DOHH2 (cell line): ENCODE results near the gene FAM177B.

Source experiments
- H3F3A ChIP-seq: fragments of 200-600 bp; sonication (generic), shearing (Covaris generic); 2 replicates; pipeline ENCODE4 v1.6.0; 2016; ENCODE audit warnings: antibody characterized with exemption, mild to moderate bottlenecking; ENCODE audit not compliant: control insufficient read depth, insufficient read depth
- H3K27ac ChIP-seq: fragments of 200-600 bp; sonication (generic); 2 replicates; pipeline ENCODE4 v1.5.1; 2014; ENCODE audit warnings: low read depth, mild to moderate bottlenecking, low read length, moderate library complexity
- H3K27me3 ChIP-seq: fragments of 200-600 bp; sonication (generic); 2 replicates; pipeline ENCODE4 v1.6.1; 2014; ENCODE audit warnings: mild to moderate bottlenecking, low read length, mixed read lengths; ENCODE audit not compliant: control insufficient read depth
- H3K36me3 ChIP-seq: fragments of 200-600 bp; sonication (generic); 2 replicates; pipeline ENCODE4 v1.6.1; 2014; ENCODE audit warnings: mild to moderate bottlenecking, low read length, moderate library complexity, mixed read lengths; ENCODE audit not compliant: control insufficient read depth
- H3K4me1 ChIP-seq: fragments of 200-600 bp; sonication (generic); 2 replicates; pipeline ENCODE4 v1.6.1; 2014; ENCODE audit warnings: mild to moderate bottlenecking, low read length, mixed read lengths; ENCODE audit not compliant: control insufficient read depth
- H3K4me2 ChIP-seq: fragments of 200-600 bp; sonication (generic); 2 replicates; pipeline ENCODE4 v1.6.0; 2014; ENCODE audit warnings: mild to moderate bottlenecking, low read length, moderate library complexity
- H3K4me3 ChIP-seq: fragments of 200-600 bp; sonication (generic); 2 replicates; pipeline ENCODE4 v1.5.1; 2014; ENCODE audit warnings: mild to moderate bottlenecking, low read length, mixed read lengths
- H3K79me2 ChIP-seq: fragments of 200-600 bp; sonication (generic); 2 replicates; pipeline ENCODE4 v1.6.1; 2014; ENCODE audit warnings: mild to moderate bottlenecking, low read length, mixed read lengths; ENCODE audit not compliant: control insufficient read depth
- H3K9me2 ChIP-seq: fragments of 200-600 bp; sonication (generic); replicated peaks from 2 replicates; pipeline ENCODE4 v1.6.1; 2014; ENCODE audit warnings: mild to moderate bottlenecking, low read length, mixed read lengths; ENCODE audit not compliant: control insufficient read depth
- H3K9me3 ChIP-seq: fragments of 200-600 bp; sonication (generic); 2 replicates; pipeline ENCODE4 v1.6.1; 2014; ENCODE audit warnings: antibody characterized with exemption, low read length, mixed read lengths; ENCODE audit not compliant: control insufficient read depth, insufficient read depth
- H4K20me1 ChIP-seq: fragments of 200-600 bp; sonication (generic); 2 replicates; pipeline ENCODE4 v1.6.0; 2014; ENCODE audit warnings: low read depth, mild to moderate bottlenecking, antibody characterized with exemption, low read length, moderate library complexity; ENCODE audit not compliant: control insufficient read depth, insufficient read depth
- CTCF ChIP-seq: fragments of 200-600 bp; sonication (generic); IDR thresholded peaks from one replicate; pipeline ENCODE4 v1.5.1; 2014; ENCODE audit warnings: antibody characterized with exemption, mild to moderate bottlenecking, low read depth, low read length; ENCODE audit not compliant: poor library complexity, severe bottlenecking
- EZH2phosphoT487 ChIP-seq: fragments of 200-600 bp; sonication (generic); IDR thresholded peaks from 2 replicates; pipeline ENCODE4 v1.6.1; 2017; ENCODE audit warnings: borderline replicate concordance, mild to moderate bottlenecking, antibody characterized with exemption, low read length, moderate library complexity, mixed read lengths

Gene FAM177B

GRCh38 chr1:222728746-222729145 is 8.3 kb upstream of the FAM177B start:
- Histone ChIP-seq H3K9me3 (no peaks in the 10 kb centered on the region), H3K4me3 (no peak overlapping the region), H3F3A (peaks cover 23% of the 10 kb centered on the region), H3K36me3 (peaks cover 74% of the 10 kb centered on the region), H4K20me1 (no peaks in the 10 kb centered on the region), H3K27ac (no peak overlapping the region), H3K27me3 (no peaks in the 10 kb centered on the region), H3K4me2 (no peak overlapping the region), H3K9me2 (no peaks in the 10 kb centered on the region), H3K79me2 (no peaks in the 10 kb centered on the region), H3K4me1 (peaks cover 42% of the 10 kb centered on the region)
- TF ChIP-seq CTCF = no peak
- TF ChIP-seq EZH2phosphoT487 = no peak

DNA sequence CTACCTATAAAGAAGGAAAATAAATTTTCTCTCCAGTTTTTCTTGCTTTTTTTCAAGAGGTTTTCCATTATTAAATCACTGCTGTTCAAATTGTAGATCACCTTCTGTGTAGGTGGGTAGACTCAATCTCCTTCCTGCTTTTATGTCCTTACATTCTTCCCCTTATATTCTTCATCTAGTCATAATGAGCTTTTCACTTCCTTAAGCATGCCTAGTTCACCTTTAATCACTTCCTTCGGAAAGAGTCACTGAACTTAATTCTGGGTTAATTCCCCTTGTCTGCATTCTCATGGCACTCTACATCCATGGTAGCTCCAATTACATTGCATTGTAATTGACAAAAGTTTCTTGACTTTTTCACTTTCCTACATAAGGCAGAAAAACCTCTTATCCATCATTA is 6.1 kb upstream of the FAM177B start:
- peaks cover 56% of the 10 kb centered on the region for H3K4me1 ChIP-seq
- H3K9me2 ChIP-seq = no peaks in the 10 kb centered on the region
- H4K20me1 ChIP-seq = no peaks in the 10 kb centered on the region
- peaks cover 28% of the 10 kb centered on the region for H3F3A ChIP-seq
- TF ChIP-seq EZH2phosphoT487 (no peak), CTCF (no peak)
- H3K36me3 ChIP-seq = peaks cover 78% of the 10 kb centered on the region
- peak overlapping the region; percentile 52 for H3K4me2 ChIP-seq
- H3K9me3 ChIP-seq = no peaks in the 10 kb centered on the region
- peak overlapping the region; percentile 91 for H3K27ac ChIP-seq
- H3K27me3 ChIP-seq = no peaks in the 10 kb centered on the region
- peak overlapping the region; percentile 16; the same call in 1 of the 2 replicates for H3K4me3 ChIP-seq
- no peaks in the 10 kb centered on the region for H3K79me2 ChIP-seq

GRCh38 chr1:222732216-222733159 is 4.5 kb upstream of the FAM177B start:
- H3K36me3 ChIP-seq = peaks cover 66% of the 10 kb centered on the region
- no peaks in the 10 kb centered on the region for H3K27me3 ChIP-seq
- H3K79me2 ChIP-seq = no peaks in the 10 kb centered on the region
- H3K9me2 ChIP-seq = no peaks in the 10 kb centered on the region
- TF ChIP-seq EZH2phosphoT487 (no peak), CTCF (no peak)
- H3K4me1 ChIP-seq = peaks cover 67% of the 10 kb centered on the region
- H3K4me2 ChIP-seq = peak overlapping the region; percentile 52
- peaks cover 28% of the 10 kb centered on the region for H3F3A ChIP-seq
- peak overlapping the region; percentile 40 for H3K4me3 ChIP-seq
- no peaks in the 10 kb centered on the region for H3K9me3 ChIP-seq
- H3K27ac ChIP-seq = peak overlapping the region; percentile 91
- H4K20me1 ChIP-seq = no peaks in the 10 kb centered on the region
